GM12878 (cell line): ENCODE results near the gene SMPD1. TPM values are rescaled to one million over a fixed set of nuclear protein-coding genes. Genes with fewer than 3 reads are reported as not detected.
A peak's percentile ranks its signal among the peaks of the same experiment; 100 is the strongest.

ENCODE experiments used
- ATF3 ChIP-seq: IDR thresholded peaks from 2 replicates; pipeline ENCODE4 v1.6.1; 2011; ENCODE audit warnings: low read depth, mild to moderate bottlenecking, low read length, moderate library complexity, borderline replicate concordance; ENCODE audit errors: extremely low read depth
- CBX3 ChIP-seq: fragments of 200-600 bp; sonication (generic); IDR thresholded peaks from 2 replicates; pipeline ENCODE4 v1.6.1; 2016; ENCODE audit warnings: low read depth, borderline replicate concordance
- CUX1 ChIP-seq: IDR thresholded peaks from 2 replicates; pipeline ENCODE4 v1.6.1; 2012; ENCODE audit warnings: improper control_type of control experiment, low read depth, low read length; ENCODE audit not compliant: insufficient replicate concordance
- DPF2 ChIP-seq: fragments of 450-650 bp; IDR thresholded peaks from 2 replicates; pipeline ENCODE4 v1.6.1; 2017; ENCODE audit warnings: mild to moderate bottlenecking
- E2F4 ChIP-seq: IDR thresholded peaks from 2 replicates; pipeline ENCODE4 v1.6.1; 2012; ENCODE audit warnings: low read depth, low read length, improper control_type of control experiment
- FOXK2 ChIP-seq: fragments of 450-650 bp; IDR thresholded peaks from 2 replicates; pipeline ENCODE4 v1.6.1; 2017; ENCODE audit warnings: mild to moderate bottlenecking, moderate library complexity
- MLLT1 ChIP-seq: fragments of 450-650 bp; IDR thresholded peaks from 2 replicates; pipeline ENCODE4 v1.6.1; 2016; ENCODE audit warnings: mild to moderate bottlenecking
- MTA3 ChIP-seq: IDR thresholded peaks from 2 replicates; pipeline ENCODE4 v1.6.1; 2012; ENCODE audit warnings: low read length, inconsistent platforms, borderline replicate concordance
- MYC ChIP-seq: IDR thresholded peaks from 2 replicates; pipeline ENCODE4 v1.6.1; 2011; ENCODE audit warnings: mild to moderate bottlenecking, low read length, moderate library complexity, inconsistent platforms; ENCODE audit not compliant: insufficient read depth, insufficient replicate concordance, insufficient read length, severe bottlenecking
- NFIC ChIP-seq: IDR thresholded peaks from 2 replicates; pipeline ENCODE4 v1.6.1; 2012; ENCODE audit warnings: low read depth, mild to moderate bottlenecking, inconsistent platforms, low read length, moderate library complexity
- NR2F1 ChIP-seq: fragments of 450-650 bp; conservative IDR thresholded peaks from 2 replicates; pipeline ENCODE4 v1.6.1; 2017; ENCODE audit warnings: mild to moderate bottlenecking
- NRF1 ChIP-seq: conservative IDR thresholded peaks from 2 replicates; pipeline ENCODE4 v1.6.1; 2011; ENCODE audit warnings: mild to moderate bottlenecking, low read depth, low read length, improper control_type of control experiment
- PAX5 ChIP-seq: IDR thresholded peaks from 2 replicates; pipeline ENCODE4 v1.6.1; 2011; ENCODE audit warnings: low read depth, low read length, borderline replicate concordance
- PBX3 ChIP-seq: IDR thresholded peaks from 2 replicates; pipeline ENCODE4 v1.6.1; 2011; ENCODE audit warnings: mild to moderate bottlenecking, low read depth, low read length, moderate library complexity; ENCODE audit not compliant: insufficient replicate concordance
- RB1 ChIP-seq: fragments of 450-650 bp; formaldehyde crosslinking; IDR thresholded peaks from 2 replicates; pipeline ENCODE4 v1.6.1; 2017; ENCODE audit warnings: mild to moderate bottlenecking, borderline replicate concordance
- SIN3A ChIP-seq: IDR thresholded peaks from 2 replicates; pipeline ENCODE4 v1.6.1; 2012; ENCODE audit warnings: low read depth, low read length, improper control_type of control experiment
- SMARCA5 ChIP-seq: fragments of 450-650 bp; IDR thresholded peaks from 2 replicates; pipeline ENCODE4 v1.6.1; 2017; ENCODE audit warnings: mild to moderate bottlenecking
- TAF1 ChIP-seq: IDR thresholded peaks from 2 replicates; pipeline ENCODE4 v1.6.1; 2011; ENCODE audit warnings: mild to moderate bottlenecking, low read depth, low read length, borderline replicate concordance
- polyA plus RNA-seq, 11 experiments: library from polyadenylated mRNA; depleted of rRNA in 4 of 11; unstranded in 6 of 11; stranded (reverse) in 5 of 11; fragments of >200 nt; fragmentation: Nextera tagmentation in 4 of 11; fragmentation: Illumina TruSeq in 1 of 11; extraction: Ambion mirVana in 4 of 11; extraction: Trizol in 1 of 11; gene quantifications; 1 replicate in 1 of 11; 2 replicates in 10 of 11; pipeline versions ENCODE4 v1.2.1 to v1.2.3, GENCODE V29; 2011 to 2016; ENCODE audit warnings: inconsistent platforms in 2 of 11, missing spikeins in 2 of 11, low read depth in 1 of 11
- total RNA-seq, 4 experiments: library from RNA; depleted of rRNA in 3 of 4; stranded (reverse); fragments of >200 nt in 3 of 4; fragmentation: Illumina TruSeq in 1 of 4; extraction: Trizol in 1 of 4; gene quantifications; 2 replicates each; pipeline versions ENCODE4 v1.2.1 to v1.2.3, GENCODE V29; 2013 to 2021

SMPD1 gene
- total and polyA plus RNA-seq, 10 of the 15 experiments (the other 5 are each of a cell fraction or from before 2014, with no cell fraction given) = 1.4 to 13.7 (median 6.2) TPM

GRCh38 chr11:6389905-6390717, at the start of gene SMPD1 (continued):
- 0 out of 2 replicates have a peak, but pooled peaks have one; percentile 40 for TF ChIP-seq RB1
- TF ChIP-seq CUX1 = no peak
- peak; percentile 58 for TF ChIP-seq MYC
- 0 out of 2 replicates have a peak, but pooled peaks have one; percentile 20 for TF ChIP-seq SMARCA5
- TF ChIP-seq SIN3A = 0 out of 2 replicates have a peak, but pooled peaks have one; percentile 78
- TF ChIP-seq CBX3 = no peak
- TF ChIP-seq NR2F1 = peak; percentile 100
- TF ChIP-seq ATF3 = no peak
- peak; percentile 59; the same call in 1 of the 2 replicates for TF ChIP-seq PAX5
- TF ChIP-seq FOXK2 = no peak
- 0 out of 2 replicates have a peak, but pooled peaks have one; percentile 17 for TF ChIP-seq E2F4
- TF ChIP-seq NFIC = no peak
- TF ChIP-seq DPF2 = peak; percentile 85
- TF ChIP-seq PBX3 = peak; percentile 79
- TF ChIP-seq MTA3 = no peak; the same call in 1 of the 2 replicates
- TF ChIP-seq NRF1 = no peak
- peak; percentile 70; the same call in 1 of the 2 replicates for TF ChIP-seq TAF1
- TF ChIP-seq MLLT1 = peak; percentile 28; the same call in 1 of the 2 replicates
